Activated naive CD4-positive, alpha-beta T cell treated with anti-CD3 and anti-CD28 coated beads, Interleukin-2, amount 50 U/mL, for 24 hours (primary cell): ENCODE results near the gene CRY1.

ENCODE experiments used
- H3K27ac Mint-ChIP-seq: one replicate; pipeline ENCODE4 v1.8.0; 2021; ENCODE audit warnings: mild to moderate bottlenecking, mixed read lengths
- H3K27me3 Mint-ChIP-seq: one replicate; pipeline ENCODE4 v1.8.0; 2021; ENCODE audit warnings: mixed read lengths
- H3K36me3 Mint-ChIP-seq: one replicate; pipeline ENCODE4 v1.8.0; 2021; ENCODE audit warnings: mixed read lengths
- H3K4me1 Mint-ChIP-seq: one replicate; pipeline ENCODE4 v1.8.0; 2021; ENCODE audit warnings: mixed read lengths
- H3K4me3 Mint-ChIP-seq: one replicate; pipeline ENCODE4 v1.8.0; 2021; ENCODE audit warnings: mild to moderate bottlenecking, mixed read lengths
- H3K9me3 Mint-ChIP-seq: one replicate; pipeline ENCODE4 v1.8.0; 2021; ENCODE audit warnings: mixed read lengths

CRY1 gene

DNA sequence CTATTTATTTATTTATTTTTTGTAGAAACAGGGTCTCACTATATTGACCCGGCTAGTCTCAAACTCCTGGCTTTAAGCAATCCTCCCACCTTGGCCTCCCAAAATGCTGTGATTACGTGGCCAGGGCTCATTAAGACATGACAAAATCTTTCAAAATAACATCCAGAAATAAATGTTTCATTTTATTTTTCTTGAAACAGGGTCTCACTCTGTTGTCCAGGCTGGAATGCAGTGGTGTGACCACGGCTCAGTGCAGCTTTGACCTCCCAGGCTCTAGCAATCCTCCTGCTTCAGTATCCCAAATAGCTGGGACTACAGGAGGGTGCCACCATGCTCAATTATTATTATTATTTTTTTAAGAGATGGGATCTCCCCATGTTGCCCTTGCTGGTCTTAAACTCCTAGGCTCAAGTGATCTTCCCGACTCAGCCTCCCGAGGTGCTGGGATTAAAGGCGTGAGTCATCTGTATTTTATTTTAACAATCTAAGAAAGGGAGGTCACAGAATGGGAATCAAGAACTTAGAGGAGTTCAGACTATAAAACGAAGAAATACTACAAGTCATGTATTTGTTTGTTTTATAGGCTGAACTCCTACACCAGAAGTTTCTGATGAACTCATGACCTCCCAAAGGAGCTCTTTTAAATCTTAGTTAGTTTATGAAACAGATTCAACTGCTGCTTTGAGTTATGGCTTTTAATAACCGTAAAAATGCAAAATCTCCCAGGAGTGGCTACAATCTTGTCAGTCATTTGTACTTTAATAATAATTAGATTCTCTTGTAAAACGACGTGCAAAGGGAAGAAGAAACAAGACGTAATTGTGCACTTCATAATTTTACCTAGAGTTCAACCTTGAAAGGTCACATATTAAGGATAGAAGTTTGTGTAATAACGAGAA, 139.7 kb downstream of the CRY1 start:
- Mint-ChIP-seq H3K4me1 (peaks cover 33% of the 10 kb centered on the region), H3K9me3 (peaks cover 5% of the 10 kb centered on the region), H3K4me3 (no peak overlapping the region), H3K27ac (no peak overlapping the region), H3K36me3 (no peaks in the 10 kb centered on the region), H3K27me3 (no peaks in the 10 kb centered on the region)

DNA sequence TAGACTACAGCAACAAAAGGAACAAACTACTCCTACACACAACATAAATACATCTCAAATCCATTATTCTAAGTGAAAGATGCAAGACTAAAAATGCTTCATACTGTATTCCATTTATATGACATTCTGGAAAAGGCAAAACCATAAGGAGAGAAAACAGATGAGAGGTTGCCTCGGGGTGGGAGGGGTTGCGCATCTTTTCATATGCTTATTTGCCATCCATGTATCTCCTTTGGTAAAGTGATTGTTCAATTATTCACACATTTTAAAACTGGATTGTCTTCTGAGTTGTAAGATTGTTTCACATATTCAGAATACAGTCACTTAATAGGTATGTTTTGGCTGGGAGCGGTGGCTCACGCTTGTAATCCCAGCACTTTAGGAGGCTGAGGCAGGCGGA, 142.8 kb downstream of the CRY1 start:
- Mint-ChIP-seq H3K36me3 (no peaks in the 10 kb centered on the region), H3K27ac (no peak overlapping the region), H3K4me1 (peaks cover 16% of the 10 kb centered on the region), H3K9me3 (peaks cover 5% of the 10 kb centered on the region), H3K4me3 (no peak overlapping the region), H3K27me3 (no peaks in the 10 kb centered on the region)

DNA sequence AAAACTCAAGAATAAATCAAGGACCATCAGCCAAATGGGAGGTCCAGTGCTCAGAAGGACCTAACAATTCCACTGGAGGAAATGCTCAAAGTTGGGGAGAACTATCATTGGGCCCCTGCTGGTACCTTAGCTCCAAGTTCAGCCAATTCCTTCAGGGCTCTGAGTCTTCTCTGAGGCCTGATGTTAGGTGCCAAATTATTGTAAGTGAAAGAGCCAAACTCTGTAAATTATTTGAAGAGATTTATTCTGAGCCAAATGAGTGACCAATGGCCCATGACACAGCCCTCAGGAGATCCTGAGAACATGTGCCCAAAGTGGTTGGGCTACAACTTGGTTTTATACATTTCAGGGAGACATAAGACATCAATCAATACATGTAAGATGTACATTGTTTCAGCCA, 145.9 kb downstream of the CRY1 start:
- peaks cover 6% of the 10 kb centered on the region for H3K4me1 Mint-ChIP-seq
- H3K36me3 Mint-ChIP-seq, result no peaks in the 10 kb centered on the region
- no peak overlapping the region for H3K27ac Mint-ChIP-seq
- H3K4me3 Mint-ChIP-seq, result no peak overlapping the region
- H3K9me3 Mint-ChIP-seq, result peaks cover 5% of the 10 kb centered on the region
- no peaks in the 10 kb centered on the region for H3K27me3 Mint-ChIP-seq

DNA sequence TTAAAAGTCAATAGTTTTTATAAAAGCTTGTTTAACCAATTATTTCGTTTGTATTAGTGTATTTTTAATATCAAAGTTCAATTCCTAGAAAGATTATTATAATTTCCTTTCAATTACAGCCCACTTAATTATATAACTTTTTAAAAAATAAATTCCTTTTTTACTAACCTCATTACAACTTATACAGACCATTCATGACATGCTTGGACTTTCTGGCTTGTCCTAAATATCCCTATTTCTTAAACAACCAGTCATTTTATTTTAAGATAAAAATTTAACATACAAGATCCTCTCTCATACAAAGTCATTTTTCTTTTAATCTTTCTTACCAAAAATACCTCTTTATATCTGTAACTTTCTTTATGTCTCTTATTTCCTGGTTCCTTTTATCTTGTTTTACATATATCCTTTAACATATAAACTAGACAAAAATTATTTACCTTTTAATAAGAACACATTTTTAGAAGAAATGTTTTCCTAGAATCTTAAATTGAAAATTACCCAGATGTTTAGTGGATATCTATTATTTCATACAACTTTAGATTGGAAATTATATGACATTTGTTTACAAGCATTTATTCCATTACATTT, 148.0 kb downstream of the CRY1 start:
- no peaks in the 10 kb centered on the region for H3K4me1 Mint-ChIP-seq
- peaks cover 5% of the 10 kb centered on the region for H3K9me3 Mint-ChIP-seq
- no peak overlapping the region for H3K27ac Mint-ChIP-seq
- H3K27me3 Mint-ChIP-seq, result no peaks in the 10 kb centered on the region
- no peak overlapping the region for H3K4me3 Mint-ChIP-seq
- no peaks in the 10 kb centered on the region for H3K36me3 Mint-ChIP-seq

DNA sequence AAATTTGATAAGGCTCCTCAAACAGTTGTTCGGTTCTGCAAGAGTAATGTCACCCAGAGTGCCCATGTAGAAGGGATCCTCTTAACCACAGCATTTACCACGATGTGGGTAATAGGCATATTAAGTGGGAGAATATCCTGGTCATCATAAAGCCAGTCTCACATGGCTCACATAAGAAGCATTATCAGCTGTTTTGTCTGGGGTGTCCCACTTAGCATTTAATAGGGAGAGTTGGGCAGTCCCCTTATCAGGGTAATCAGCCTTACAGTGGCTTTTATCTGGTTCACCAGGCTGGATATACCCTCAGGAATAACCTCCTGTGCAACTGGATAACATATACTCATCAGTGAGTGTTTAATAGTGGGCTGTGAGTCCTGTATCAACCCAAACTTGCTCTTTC, 150.6 kb downstream of the CRY1 start:
- Mint-ChIP-seq H3K27ac (no peak overlapping the region), H3K36me3 (no peaks in the 10 kb centered on the region), H3K9me3 (no peaks in the 10 kb centered on the region), H3K27me3 (no peaks in the 10 kb centered on the region), H3K4me1 (no peaks in the 10 kb centered on the region), H3K4me3 (no peak overlapping the region)

DNA sequence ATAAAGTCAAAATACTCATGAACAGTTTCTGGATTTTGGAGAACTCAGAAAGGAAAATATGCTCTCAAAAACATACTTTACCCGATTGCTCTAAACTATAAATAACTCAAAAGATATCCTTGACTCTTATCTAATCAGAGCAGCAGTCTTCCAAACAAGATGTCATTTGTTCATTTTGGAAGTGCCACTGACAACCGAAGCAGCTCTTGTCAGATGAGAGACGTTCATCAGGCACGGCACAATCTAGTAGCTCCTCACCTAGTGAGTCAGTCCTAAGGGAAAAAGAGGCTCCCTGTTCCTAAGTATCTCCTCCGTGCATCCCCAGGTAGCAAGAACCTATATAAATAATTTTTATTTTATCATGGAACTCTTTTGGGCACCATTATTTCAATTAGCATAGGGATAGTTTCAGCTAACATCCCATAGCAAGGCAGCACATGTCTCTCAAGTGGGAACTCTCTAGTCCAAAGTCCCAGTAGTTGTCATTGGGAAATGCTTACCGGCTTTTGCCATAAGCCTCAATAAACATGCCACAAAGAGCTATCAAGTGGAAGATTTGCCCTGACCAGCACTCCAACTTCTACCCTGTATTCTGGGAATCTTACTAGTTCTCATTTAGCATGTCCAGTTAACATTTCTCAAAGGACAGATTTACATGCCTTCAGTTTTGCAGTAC, 151.7 kb downstream of the CRY1 start:
- Mint-ChIP-seq H3K4me1 (no peaks in the 10 kb centered on the region), H3K36me3 (no peaks in the 10 kb centered on the region), H3K4me3 (no peak overlapping the region), H3K27ac (no peak overlapping the region), H3K27me3 (no peaks in the 10 kb centered on the region), H3K9me3 (no peaks in the 10 kb centered on the region)
